Neural cell (in vitro differentiated cells): ENCODE results near the gene PSME3IP1.

Experiments
- EP300 ChIP-seq: fragments of 450-650 bp; conservative IDR thresholded peaks from 2 replicates; pipeline ENCODE4 v1.6.1; 2014; ENCODE audit warnings: antibody characterized with exemption, mild to moderate bottlenecking, moderate library complexity; ENCODE audit not compliant: poor library complexity, severe bottlenecking
- EZH2 ChIP-seq: fragments of 200-600, 300-800 bp; shearing (Covaris generic), sonication (generic); IDR thresholded peaks from 2 replicates; pipeline ENCODE4 v1.6.1; 2014; ENCODE audit warnings: antibody characterized with exemption, low read length, borderline replicate concordance, mild to moderate bottlenecking; ENCODE audit not compliant: insufficient read depth, poor library complexity, severe bottlenecking
- RAD21 ChIP-seq: fragments of 450-650 bp; conservative IDR thresholded peaks from 2 replicates; pipeline ENCODE4 v1.6.1; 2014; ENCODE audit warnings: antibody characterized with exemption, mild to moderate bottlenecking, moderate library complexity
- TAF1 ChIP-seq: IDR thresholded peaks from 2 replicates; pipeline ENCODE4 v1.6.1; 2012; ENCODE audit warnings: low read depth
- TF ChIP-seq, protein P1 (sequence below): fragments of 450-650 bp; IDR thresholded peaks from 2 replicates; pipeline ENCODE4 v1.5.1; 2014; ENCODE audit warnings: antibody characterized with exemption, mild to moderate bottlenecking, moderate library complexity; ENCODE audit not compliant: poor library complexity, severe bottlenecking
- TF ChIP-seq, protein P2 (sequence below): IDR thresholded peaks from 2 replicates; pipeline ENCODE4 v1.6.1; 2012; ENCODE audit warnings: borderline replicate concordance

DNA sequence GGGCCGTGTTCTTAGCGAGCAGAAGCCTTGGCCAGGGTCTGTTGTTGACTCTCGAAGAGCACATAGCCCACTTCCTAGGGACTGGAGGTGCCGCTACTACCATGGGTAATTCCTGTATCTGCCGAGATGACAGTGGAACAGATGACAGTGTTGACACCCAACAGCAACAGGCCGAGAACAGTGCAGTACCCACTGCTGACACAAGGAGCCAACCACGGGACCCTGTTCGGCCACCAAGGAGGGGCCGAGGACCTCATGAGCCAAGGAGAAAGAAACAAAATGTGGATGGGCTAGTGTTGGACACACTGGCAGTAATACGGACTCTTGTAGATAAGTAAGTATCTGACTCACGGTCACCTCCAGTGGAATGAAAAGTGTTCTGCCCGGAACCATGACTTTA lies 18.8 kb upstream of the PSME3IP1 start:
- TF ChIP-seq, protein P1, sequence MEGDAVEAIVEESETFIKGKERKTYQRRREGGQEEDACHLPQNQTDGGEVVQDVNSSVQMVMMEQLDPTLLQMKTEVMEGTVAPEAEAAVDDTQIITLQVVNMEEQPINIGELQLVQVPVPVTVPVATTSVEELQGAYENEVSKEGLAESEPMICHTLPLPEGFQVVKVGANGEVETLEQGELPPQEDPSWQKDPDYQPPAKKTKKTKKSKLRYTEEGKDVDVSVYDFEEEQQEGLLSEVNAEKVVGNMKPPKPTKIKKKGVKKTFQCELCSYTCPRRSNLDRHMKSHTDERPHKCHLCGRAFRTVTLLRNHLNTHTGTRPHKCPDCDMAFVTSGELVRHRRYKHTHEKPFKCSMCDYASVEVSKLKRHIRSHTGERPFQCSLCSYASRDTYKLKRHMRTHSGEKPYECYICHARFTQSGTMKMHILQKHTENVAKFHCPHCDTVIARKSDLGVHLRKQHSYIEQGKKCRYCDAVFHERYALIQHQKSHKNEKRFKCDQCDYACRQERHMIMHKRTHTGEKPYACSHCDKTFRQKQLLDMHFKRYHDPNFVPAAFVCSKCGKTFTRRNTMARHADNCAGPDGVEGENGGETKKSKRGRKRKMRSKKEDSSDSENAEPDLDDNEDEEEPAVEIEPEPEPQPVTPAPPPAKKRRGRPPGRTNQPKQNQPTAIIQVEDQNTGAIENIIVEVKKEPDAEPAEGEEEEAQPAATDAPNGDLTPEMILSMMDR: no peak
- TF ChIP-seq EZH2 (no peak), EP300 (no peak), TAF1 (no peak), RAD21 (no peak)
- TF ChIP-seq, protein P2, sequence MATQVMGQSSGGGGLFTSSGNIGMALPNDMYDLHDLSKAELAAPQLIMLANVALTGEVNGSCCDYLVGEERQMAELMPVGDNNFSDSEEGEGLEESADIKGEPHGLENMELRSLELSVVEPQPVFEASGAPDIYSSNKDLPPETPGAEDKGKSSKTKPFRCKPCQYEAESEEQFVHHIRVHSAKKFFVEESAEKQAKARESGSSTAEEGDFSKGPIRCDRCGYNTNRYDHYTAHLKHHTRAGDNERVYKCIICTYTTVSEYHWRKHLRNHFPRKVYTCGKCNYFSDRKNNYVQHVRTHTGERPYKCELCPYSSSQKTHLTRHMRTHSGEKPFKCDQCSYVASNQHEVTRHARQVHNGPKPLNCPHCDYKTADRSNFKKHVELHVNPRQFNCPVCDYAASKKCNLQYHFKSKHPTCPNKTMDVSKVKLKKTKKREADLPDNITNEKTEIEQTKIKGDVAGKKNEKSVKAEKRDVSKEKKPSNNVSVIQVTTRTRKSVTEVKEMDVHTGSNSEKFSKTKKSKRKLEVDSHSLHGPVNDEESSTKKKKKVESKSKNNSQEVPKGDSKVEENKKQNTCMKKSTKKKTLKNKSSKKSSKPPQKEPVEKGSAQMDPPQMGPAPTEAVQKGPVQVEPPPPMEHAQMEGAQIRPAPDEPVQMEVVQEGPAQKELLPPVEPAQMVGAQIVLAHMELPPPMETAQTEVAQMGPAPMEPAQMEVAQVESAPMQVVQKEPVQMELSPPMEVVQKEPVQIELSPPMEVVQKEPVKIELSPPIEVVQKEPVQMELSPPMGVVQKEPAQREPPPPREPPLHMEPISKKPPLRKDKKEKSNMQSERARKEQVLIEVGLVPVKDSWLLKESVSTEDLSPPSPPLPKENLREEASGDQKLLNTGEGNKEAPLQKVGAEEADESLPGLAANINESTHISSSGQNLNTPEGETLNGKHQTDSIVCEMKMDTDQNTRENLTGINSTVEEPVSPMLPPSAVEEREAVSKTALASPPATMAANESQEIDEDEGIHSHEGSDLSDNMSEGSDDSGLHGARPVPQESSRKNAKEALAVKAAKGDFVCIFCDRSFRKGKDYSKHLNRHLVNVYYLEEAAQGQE: no peak
